Upper lobe of left lung (tissue), 4 donors: Measurements from ENCODE around the gene ZNF571.
A peak's percentile ranks its signal among the peaks of the same experiment; 100 is the strongest.

ENCODE experiments used
- POLR2A ChIP-seq, 4 donors: fragments of 450-650 bp; IDR thresholded peaks; one replicate each; pipeline ENCODE4 v1.5.1; 2016 to 2017; ENCODE audit warnings: antibody characterized with exemption in 4 of 4, mild to moderate bottlenecking in 2 of 4
- TF ChIP-seq, protein P1 (sequence below), 6 experiments: fragments of 450-650 bp in 4 of 6; fragments of 200-600 bp in 2 of 6; sonication (generic) in 2 of 6; IDR thresholded peaks; one replicate each; pipeline ENCODE4 v1.5.1; 2016 to 2019; ENCODE audit warnings: antibody characterized with exemption in 6 of 6

DNA sequence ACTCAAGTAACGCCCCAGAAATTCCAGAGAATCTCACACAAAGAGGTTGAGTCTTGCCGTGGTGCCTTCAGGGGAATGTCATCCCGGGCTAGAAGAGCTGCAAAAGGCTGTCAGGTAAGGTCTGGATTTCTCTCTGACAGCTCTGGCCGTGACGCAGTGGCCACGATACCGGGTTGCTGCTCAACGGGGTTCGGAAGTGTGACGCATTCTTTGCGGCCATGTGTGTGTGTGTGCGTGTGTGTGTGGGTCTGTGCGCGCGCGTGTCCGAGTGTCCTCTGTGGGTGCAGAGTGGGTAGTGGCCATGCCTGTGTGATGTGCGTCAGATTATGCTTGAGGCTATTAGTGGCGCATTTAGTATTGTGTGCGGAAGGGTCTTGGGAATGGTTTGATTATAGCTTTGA lies 390 bp upstream of the ZNF571 start:
- TF ChIP-seq, protein P1, sequence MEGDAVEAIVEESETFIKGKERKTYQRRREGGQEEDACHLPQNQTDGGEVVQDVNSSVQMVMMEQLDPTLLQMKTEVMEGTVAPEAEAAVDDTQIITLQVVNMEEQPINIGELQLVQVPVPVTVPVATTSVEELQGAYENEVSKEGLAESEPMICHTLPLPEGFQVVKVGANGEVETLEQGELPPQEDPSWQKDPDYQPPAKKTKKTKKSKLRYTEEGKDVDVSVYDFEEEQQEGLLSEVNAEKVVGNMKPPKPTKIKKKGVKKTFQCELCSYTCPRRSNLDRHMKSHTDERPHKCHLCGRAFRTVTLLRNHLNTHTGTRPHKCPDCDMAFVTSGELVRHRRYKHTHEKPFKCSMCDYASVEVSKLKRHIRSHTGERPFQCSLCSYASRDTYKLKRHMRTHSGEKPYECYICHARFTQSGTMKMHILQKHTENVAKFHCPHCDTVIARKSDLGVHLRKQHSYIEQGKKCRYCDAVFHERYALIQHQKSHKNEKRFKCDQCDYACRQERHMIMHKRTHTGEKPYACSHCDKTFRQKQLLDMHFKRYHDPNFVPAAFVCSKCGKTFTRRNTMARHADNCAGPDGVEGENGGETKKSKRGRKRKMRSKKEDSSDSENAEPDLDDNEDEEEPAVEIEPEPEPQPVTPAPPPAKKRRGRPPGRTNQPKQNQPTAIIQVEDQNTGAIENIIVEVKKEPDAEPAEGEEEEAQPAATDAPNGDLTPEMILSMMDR (IDR thresholded peaks at IDR 0.05) = no peak
- TF ChIP-seq POLR2A (IDR thresholded peaks at IDR 0.05) = peak in 1 of 4 donors; percentile 27
